GM19193 (cell line): ENCODE measurements around the gene SRPX2.

ENCODE experiments used
- POLR2A ChIP-seq: IDR thresholded peaks from 4 replicates; pipeline ENCODE4 v1.6.1; 2011; ENCODE audit not compliant: insufficient read depth, insufficient read length; ENCODE audit errors: extremely low read depth

Gene SRPX2

GRCh38 chrX:100643956-100644860 is at the start of gene SRPX2:
SRPX2 (plus strand) TSS chrX:100644199; CDS start chrX:100646323, 2,124 bp downstream.
- no peak for TF ChIP-seq POLR2A

- TF ChIP-seq POLR2A, result no peak
Observed at GRCh38 chrX:100596601-100597000, 47.4 kb upstream of the SRPX2 start.

GRCh38 chrX:100599456-100599855 is 44.5 kb upstream of the SRPX2 start:
- TF ChIP-seq POLR2A, result no peak

GRCh38 chrX:100600340-100600739 is 43.7 kb upstream of the SRPX2 start:
- no peak for TF ChIP-seq POLR2A

DNA sequence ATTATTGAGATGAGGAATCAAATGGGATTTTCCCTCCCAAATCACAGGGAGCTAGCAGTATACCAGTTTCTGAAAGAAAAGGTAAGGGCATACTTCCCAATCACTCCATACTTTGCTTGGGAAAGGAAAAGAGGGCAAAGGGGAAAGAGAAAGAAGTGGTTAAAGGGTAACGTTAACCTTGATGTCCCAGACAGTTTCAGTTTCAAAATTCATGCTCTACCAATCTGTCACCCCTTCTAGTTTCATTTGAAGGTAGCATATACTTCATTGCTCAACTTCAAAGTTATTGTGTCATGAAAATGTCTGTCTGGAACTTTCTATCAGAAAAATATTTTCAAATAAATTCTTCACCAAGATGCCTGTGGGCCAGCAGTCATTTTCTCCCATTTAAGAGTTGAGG is 43.2 kb upstream of the SRPX2 start:
- TF ChIP-seq POLR2A, result no peak

- TF ChIP-seq POLR2A, result no peak
Observed at GRCh38 chrX:100606753-100607152, 37.2 kb upstream of the SRPX2 start.

- TF ChIP-seq POLR2A, result no peak
Observed at GRCh38 chrX:100609591-100609990, 34.4 kb upstream of the SRPX2 start.

GRCh38 chrX:100611951-100612350 is 32.0 kb upstream of the SRPX2 start:
- no peak for TF ChIP-seq POLR2A

- no peak for TF ChIP-seq POLR2A
Observed at GRCh38 chrX:100615005-100615404, 29.0 kb upstream of the SRPX2 start.

DNA sequence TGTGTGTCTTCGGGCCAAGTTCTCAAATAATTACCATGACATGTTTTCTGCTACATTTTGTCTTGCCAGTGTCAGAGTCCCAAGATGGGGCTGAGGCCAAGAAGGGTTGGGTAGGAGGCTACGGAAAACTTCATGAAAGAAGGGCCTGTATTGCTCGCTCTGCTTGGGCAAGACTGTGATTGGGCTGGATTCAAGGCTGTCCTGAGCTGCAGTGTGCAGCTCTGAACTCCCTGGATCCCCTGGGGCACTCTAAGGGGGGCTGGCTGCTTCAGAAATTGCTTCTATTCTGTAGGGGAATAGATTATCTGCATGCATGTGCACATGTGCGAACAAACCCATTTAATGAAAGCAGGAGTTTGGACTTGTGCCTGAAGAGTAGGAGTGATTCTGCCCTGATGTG is 21.0 kb upstream of the SRPX2 start:
- TF ChIP-seq POLR2A, result no peak

DNA sequence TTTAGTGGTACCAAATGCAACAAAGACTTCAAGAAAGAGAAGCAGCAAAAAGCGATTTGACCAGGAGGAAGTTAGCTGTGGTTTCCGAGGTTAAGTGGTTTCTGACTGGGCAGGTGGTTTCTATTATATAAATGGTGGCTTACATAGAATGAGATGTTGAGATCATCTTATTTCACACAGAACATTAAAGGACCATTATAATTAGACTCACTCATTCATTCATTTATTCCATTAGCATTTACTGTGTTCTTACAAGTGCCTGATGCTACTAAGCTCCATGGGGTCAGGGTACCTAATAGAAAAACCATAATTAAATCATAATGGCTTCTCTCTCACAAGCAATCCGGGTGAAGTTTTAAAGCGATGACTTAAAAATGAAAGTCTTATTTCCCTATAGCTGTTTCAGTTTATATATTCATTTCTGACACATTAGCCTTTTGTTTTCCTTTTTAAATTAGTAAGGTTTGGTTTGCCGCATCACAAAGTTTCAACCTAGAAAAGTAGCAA is 18.0 kb upstream of the SRPX2 start:
- TF ChIP-seq POLR2A, result no peak

- TF ChIP-seq POLR2A, result no peak
Observed at GRCh38 chrX:100635040-100635439, 9.0 kb upstream of the SRPX2 start.

GRCh38 chrX:100635989-100636320 is 8.0 kb upstream of the SRPX2 start:
- TF ChIP-seq POLR2A, result no peak

DNA sequence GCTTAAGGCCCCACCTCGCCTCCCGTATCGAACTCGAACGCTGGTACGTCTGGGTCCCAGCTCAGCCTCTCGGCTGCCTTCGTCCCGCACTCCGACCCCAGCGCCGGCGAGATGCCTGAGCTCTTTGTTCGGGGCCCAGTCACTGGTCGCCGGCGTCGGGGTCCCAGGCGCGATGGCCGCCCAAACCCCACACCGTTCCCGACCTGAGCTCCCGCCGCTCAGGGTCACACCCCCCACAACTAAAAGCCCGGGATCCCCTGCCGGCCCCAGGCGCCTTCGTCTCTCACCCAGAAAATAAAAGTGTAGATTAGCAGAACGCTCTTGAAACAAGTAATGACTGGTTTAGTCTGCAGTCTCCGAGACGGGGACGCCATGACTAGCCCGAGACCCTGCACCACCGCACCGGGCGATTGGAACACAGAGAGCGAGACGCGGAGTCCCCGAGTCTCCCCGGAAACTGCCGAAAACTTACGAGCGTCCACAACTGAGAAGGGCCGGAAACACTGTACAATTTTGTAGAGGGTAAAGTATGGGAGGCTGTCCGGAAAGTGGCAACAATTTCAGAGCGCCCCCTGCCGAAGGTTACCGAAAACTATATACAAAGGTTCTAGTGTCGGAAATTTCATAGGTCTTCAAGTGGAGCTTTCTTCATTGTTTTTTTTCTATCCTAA is 7.5 kb upstream of the SRPX2 start, which contains the start of gene TSPAN6:
TSS of gene TSPAN6 (minus strand) at position 486 of the 671 bp plus-strand sequence. CDS start at position 374, 112 bp downstream.
- TF ChIP-seq POLR2A, result no peak

- TF ChIP-seq POLR2A, result no peak
Observed at GRCh38 chrX:100642290-100642689, 1.7 kb upstream of the SRPX2 start.

GRCh38 chrX:100643212-100643611 is 787 bp upstream of the SRPX2 start:
- TF ChIP-seq POLR2A, result no peak
